Nephron progenitor cell (in vitro differentiated cells): Measurements from ENCODE around the gene TAGLN3.

Experiments used
- DNase-seq: peaks from one replicate; pipeline ENCODE4 v3.0.0; 2021
- H3K27ac Mint-ChIP-seq: 2 replicates; pipeline ENCODE4 v1.8.0; 2021; ENCODE audit warnings: mild to moderate bottlenecking, moderate library complexity, mixed read lengths
- H3K27me3 Mint-ChIP-seq: 2 replicates; pipeline ENCODE4 v1.8.0; 2021; ENCODE audit warnings: mild to moderate bottlenecking, low read depth, mixed read lengths; ENCODE audit not compliant: poor library complexity
- H3K36me3 Mint-ChIP-seq: 2 replicates; pipeline ENCODE4 v1.8.0; 2021; ENCODE audit warnings: low read depth, mixed read lengths
- H3K4me1 Mint-ChIP-seq: 2 replicates; pipeline ENCODE4 v1.8.0; 2021; ENCODE audit warnings: mixed read lengths
- H3K4me3 Mint-ChIP-seq: 2 replicates; pipeline ENCODE4 v1.8.0; 2021; ENCODE audit warnings: mild to moderate bottlenecking, moderate library complexity, mixed read lengths
- H3K9me3 Mint-ChIP-seq: 2 replicates; pipeline ENCODE4 v1.8.0; 2021; ENCODE audit warnings: mild to moderate bottlenecking, moderate library complexity, mixed read lengths
- CTCF ChIP-seq: fragments of 200-600 bp; sonication (generic); IDR thresholded peaks from 2 replicates; pipeline ENCODE4 v1.5.0; 2021; ENCODE audit warnings: antibody characterized with exemption

The TAGLN3 gene

GRCh38 chr3:111963424-111963823 lies 35.3 kb upstream of the TAGLN3 start:
- Mint-ChIP-seq H3K27ac (no peak overlapping the region), H3K27me3 (no peaks in the 10 kb centered on the region), H3K36me3 (peaks cover 19% of the 10 kb centered on the region), H3K4me1 (peaks cover 27% of the 10 kb centered on the region), H3K9me3 (no peaks in the 10 kb centered on the region), H3K4me3 (no peak overlapping the region)
- no peak for DNase-seq
- TF ChIP-seq CTCF, result no peak

- Mint-ChIP-seq H3K4me1 (peaks cover 35% of the 10 kb centered on the region), H3K36me3 (peaks cover 19% of the 10 kb centered on the region), H3K27ac (no peak overlapping the region), H3K27me3 (no peaks in the 10 kb centered on the region), H3K9me3 (no peaks in the 10 kb centered on the region), H3K4me3 (no peak overlapping the region)
- TF ChIP-seq CTCF, result no peak
- DNase-seq, result no peak
Observed at GRCh38 chr3:111965484-111965883, 33.2 kb upstream of the TAGLN3 start.

- Mint-ChIP-seq H3K4me3 (no peak overlapping the region), H3K36me3 (peaks cover 19% of the 10 kb centered on the region)
- TF ChIP-seq CTCF, result no peak
Observed at GRCh38 chr3:111967068-111967467, 31.7 kb upstream of the TAGLN3 start.

GRCh38 chr3:111967651-111968274 lies 31.0 kb upstream of the TAGLN3 start:
- DNase-seq, result peak; percentile 88
- Mint-ChIP-seq H3K4me1 (peaks cover 48% of the 10 kb centered on the region), H3K4me3 (no peak overlapping the region), H3K36me3 (peaks cover 19% of the 10 kb centered on the region), H3K9me3 (no peaks in the 10 kb centered on the region), H3K27ac (peak overlapping the region; percentile 13), H3K27me3 (no peaks in the 10 kb centered on the region)
- peak; percentile 91 for TF ChIP-seq CTCF

More at GRCh38 chr3:111967068-111967467, 31.7 kb upstream of the TAGLN3 start:
- Mint-ChIP-seq H3K27me3 (no peaks in the 10 kb centered on the region), H3K4me1 (peaks cover 42% of the 10 kb centered on the region), H3K9me3 (no peaks in the 10 kb centered on the region), H3K27ac (peak overlapping the region; percentile 69)
- DNase-seq, result no peak

GRCh38 chr3:111968319-111969054 lies 30.2 kb upstream of the TAGLN3 start:
- H3K36me3 Mint-ChIP-seq, result peaks cover 18% of the 10 kb centered on the region
- H3K9me3 Mint-ChIP-seq, result no peaks in the 10 kb centered on the region
- TF ChIP-seq CTCF, result no peak
- H3K4me3 Mint-ChIP-seq, result no peak overlapping the region
- peaks cover 51% of the 10 kb centered on the region for H3K4me1 Mint-ChIP-seq
- DNase-seq, result no peak
- no peak overlapping the region for H3K27ac Mint-ChIP-seq
- no peaks in the 10 kb centered on the region for H3K27me3 Mint-ChIP-seq

- DNase-seq, result no peak
- Mint-ChIP-seq H3K4me1 (peaks cover 57% of the 10 kb centered on the region), H3K27me3 (no peaks in the 10 kb centered on the region), H3K36me3 (peaks cover 20% of the 10 kb centered on the region), H3K4me3 (no peak overlapping the region), H3K27ac (no peak overlapping the region), H3K9me3 (no peaks in the 10 kb centered on the region)
- TF ChIP-seq CTCF, result no peak
Observed at GRCh38 chr3:111970376-111970775, 28.3 kb upstream of the TAGLN3 start.
